Hepatic stellate cell (primary cell): ENCODE measurements around the gene ADPGK.
A peak's percentile ranks its signal among the peaks of the same experiment; 100 is the strongest.

Experiments used
- DNase-seq: peaks from one replicate; pipeline ENCODE4 v3.0.0; 2011; ENCODE audit warnings: low spot score

The ADPGK gene

GRCh38 chr15:72790302-72790910, 6.8 kb upstream of the ADPGK start:
- DNase-seq, result peak; percentile 27

- peak; percentile 36 for DNase-seq
Observed at GRCh38 chr15:72787526-72787925, 4.0 kb upstream of the ADPGK start.

- no peak for DNase-seq
Observed at GRCh38 chr15:72786676-72787345, 3.3 kb upstream of the ADPGK start.

GRCh38 chr15:72786242-72786641, 2.7 kb upstream of the ADPGK start:
- no peak for DNase-seq

- no peak for DNase-seq
Observed at GRCh38 chr15:72785841-72786240, 2.3 kb upstream of the ADPGK start.

DNA sequence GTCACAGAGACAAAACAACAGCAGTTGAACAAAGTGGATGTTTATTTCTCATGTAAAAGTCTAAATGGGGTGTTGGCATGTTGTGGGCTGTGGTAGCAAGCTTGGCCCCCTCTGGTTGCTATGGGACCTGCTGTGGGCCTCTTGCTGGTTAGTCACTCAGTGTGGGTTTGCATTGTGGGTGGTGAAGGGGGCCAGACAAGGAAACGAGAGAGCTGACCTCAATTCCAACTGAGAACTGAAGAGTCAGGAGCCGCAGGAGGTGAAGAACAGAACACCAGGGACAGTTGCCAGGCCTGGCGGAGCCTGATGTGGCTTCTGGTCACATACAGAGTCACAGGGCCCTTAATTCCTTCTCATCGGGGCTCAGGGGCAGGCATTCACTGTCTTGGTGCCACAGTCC, 1.9 kb upstream of the ADPGK start:
- DNase-seq, result no peak

DNA sequence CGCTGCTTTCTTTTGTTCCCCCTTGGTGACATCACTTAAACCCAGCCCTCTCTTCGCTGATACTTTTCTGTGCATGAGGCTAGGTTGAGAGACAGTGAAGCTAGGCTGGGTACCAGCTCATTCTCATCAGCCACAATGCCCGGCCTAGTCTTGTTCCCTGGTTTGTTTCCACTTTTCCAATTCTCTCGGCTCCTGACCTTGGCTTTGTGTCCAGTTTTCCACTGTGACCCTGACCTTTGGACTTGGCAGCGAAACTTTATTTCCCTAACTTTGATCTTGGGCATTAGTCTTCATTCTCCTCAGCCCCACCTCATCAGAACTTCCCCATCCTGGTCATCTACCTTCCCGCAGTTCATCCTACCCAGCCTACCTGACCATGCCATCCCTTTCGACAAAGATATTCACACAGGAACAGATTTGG, 908 bp upstream of the ADPGK start:
- DNase-seq, result no peak

DNA sequence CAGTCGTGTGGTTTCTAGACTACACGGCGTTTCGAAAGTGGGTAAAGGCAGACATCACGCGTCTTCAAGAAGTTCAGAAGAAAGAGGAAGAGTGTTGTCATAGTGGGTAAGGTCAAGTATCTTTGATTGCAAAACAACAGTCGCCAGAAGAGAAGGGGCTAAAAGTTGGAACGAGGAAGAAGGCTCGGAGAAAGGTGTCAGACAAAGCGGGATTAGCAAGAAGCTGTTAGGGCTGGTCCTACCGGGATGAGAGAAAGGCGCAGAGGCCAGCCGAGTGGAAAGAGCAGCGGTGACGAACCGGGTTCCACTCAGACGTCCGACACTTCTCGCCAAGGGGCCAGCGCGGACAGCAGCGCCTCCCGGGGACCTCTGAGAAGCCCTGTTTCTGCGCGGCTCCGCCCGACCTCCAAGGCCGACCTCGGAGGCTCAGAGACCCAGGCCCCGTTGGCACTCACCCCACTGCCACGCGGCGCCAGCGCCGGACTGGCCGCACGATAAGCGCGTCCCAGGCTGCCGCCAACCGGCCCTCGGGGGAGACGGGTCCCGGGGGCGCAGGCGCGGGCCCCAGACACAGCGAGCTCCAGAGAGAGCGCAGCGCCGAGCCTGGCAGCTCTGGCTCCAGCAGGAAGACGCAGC, 436 bp downstream of the ADPGK start:
- peak; percentile 32 for DNase-seq

DNA sequence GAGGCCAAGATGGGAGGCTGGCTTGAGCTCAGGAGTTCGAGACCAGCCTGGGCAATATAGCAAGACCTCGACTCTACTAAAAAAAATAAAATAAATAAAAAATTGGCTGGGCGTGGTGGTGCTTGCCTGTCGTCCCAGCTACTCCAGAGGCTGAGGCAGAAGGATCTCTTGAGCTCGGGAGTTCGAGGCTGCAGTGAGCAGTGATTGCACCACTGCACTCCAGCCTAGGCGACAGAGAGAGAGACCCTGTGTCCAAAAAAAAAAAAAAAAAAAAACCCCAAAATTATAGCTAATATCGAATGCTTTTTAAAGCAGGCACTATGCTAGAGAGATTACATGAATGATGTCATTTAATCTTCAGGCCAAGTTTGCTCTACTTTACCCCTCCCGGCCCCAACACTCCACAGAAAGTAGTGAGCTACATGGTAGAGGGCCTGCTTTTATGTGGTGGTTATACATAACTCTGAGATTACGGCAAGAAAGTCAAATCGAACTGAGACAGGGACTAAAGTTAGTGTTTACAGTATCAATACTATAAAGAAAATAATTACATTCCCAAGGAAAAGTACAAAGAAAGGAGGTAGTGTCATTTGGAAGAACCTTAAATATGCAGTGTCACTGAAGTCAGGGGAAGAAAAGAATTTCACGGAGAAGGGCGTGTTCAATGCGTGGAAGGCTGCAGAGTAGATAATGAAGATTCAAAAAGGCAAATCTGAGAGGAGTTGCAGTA, 1.1 kb downstream of the ADPGK start:
- DNase-seq, result no peak

DNA sequence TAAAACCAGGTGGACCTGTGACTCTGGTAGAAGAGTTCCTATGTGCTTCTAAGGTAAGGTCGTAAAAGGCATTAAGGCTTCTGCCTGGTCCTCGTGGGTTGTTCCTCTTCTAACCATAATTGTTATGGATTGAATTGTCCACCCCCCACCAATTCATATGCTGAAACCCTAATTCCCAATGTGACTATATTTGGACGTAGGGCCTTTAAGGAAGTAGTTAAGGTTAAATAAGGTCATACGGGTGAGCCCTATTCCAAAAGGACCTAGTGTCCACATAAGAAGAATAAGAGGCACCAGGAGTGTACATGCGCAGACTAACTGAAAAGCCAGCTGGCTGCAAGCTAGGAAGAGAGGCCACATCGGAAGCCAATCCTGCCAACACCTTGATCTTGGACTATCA, 1.9 kb downstream of the ADPGK start:
- no peak for DNase-seq

GRCh38 chr15:72778796-72779195, 4.8 kb downstream of the ADPGK start:
- DNase-seq, result no peak

DNA sequence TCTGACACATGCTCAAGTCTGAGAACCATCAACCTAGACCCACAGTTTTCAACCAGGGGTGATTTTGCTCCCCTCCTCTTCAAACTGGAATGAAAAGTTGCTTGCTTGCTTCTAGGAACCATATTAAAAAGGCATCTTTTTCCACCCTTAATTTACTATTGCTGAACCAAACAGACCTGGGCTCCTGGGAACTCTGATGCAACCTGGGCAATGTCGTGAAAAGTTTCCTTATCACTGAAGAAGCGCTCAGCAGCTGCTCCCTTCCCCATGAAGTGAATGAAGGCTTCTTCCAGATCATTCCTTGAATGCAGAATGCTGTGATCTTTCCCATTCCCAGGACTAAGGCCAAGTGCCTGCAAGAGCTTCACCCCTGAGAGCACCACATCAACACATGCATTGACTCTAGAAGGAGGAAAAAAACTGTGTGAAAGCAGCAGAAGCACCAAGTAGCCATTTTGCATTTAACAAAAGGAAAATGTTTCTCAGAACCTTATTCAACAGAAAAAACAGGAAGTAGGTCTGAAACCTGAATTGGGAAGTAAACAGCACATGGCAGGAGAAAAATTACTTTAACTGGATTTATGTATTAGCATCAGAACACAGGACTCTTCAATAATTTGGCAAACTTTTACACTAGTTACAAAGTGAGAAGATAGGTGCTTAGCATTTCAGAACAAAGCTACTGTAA, 8.7 kb downstream of the ADPGK start:
- no peak for DNase-seq

- no peak for DNase-seq
Observed at GRCh38 chr15:72771329-72771725, 12.2 kb downstream of the ADPGK start.

GRCh38 chr15:72770673-72771328, 12.8 kb downstream of the ADPGK start:
- no peak for DNase-seq

- DNase-seq, result no peak
Observed at GRCh38 chr15:72766780-72767179, 16.8 kb downstream of the ADPGK start.

DNA sequence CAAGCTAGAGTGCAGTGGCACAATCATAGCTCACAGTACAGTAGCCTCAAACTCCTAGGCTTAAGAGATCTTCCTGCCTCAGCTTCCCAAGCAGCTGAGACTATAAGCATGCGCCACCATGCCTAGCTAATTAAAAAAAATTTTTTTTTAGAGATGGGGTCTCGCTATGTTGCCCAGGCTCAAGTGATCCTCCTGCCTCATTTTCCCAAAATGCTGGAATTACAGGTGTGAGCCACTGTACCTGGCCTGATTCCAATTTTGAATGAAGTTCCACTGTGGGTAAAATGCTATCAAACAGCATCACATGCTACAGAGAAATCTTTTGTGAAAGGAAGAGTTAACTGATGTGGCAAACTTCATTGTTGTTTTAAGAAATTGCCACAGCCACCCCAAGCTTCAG, 17.5 kb downstream of the ADPGK start:
- no peak for DNase-seq

- no peak for DNase-seq
Observed at GRCh38 chr15:72764656-72765055, 18.9 kb downstream of the ADPGK start.

- DNase-seq, result no peak
Observed at GRCh38 chr15:72760590-72761260, 22.8 kb downstream of the ADPGK start.

DNA sequence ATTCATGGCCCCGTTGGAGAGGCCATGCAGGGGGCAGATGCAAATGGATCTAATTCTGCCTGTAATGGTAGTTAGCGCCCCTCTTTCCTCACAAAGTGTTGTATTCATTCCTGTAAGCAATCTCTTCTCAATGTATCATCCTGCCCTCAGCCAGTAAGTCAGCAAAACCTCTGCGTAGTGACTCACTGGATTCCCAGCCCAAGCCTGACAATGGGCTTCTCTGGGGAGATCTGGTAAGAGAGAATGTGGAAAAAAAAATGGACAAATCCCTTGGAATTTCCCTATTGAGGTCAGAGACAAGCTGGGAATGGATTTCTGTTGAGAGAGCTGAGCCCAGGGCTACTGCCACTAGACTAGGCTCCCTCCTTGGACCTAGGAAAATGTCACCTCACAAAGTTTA, 25.4 kb downstream of the ADPGK start:
- DNase-seq, result peak; percentile 86

DNA sequence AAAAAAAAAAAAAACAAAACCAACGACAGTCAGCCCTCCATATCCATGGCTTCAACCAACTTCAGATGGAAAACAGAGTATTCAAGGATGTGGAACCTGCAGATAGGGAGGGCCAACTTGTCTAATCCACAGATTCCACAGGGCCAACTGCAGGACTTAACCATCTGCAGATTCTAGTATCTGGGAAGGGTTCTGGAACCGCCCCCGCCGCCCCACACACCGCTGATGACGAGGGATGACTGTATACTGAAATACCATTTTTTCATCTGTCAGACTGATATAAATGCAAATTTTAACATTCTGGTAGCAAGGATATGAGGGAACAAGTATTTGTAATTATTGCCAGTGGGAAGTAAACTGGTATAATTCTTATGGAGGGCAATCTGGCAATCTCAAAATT, 29.5 kb downstream of the ADPGK start:
- no peak for DNase-seq

DNA sequence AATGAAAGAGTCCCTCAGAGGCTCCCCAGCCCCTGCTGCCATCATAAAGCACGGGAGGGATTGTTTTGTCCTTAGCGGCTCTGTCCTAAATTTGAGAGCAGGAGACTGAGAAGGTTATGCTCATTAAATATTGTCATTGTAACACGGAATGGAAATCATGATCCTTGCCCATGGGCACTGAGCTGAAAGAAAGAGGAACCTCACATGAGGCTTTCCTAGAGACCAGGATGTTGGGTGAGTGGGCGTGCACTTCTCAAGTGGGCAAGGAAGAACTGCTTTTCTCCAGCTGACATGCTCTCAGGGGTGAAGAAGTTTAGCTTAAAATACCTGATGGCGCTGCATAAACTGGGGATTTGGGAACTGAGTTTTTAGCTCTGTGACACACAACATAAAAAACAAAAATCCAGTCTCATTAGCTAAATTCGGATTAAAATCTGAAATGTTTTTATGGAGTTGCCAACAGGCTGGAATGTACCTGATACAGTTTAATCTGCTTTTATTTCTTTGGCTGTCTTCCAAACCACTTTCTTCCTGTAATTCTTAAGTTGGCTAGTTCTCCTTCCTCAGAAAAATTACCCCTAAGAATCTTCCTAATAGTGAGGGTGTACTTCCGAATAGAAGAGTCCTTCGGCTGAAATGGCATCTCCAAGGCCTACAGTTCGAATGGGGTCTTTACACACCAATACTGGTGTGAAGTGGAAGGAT, 31.7 kb downstream of the ADPGK start:
- DNase-seq, result no peak
